Measurements from ENCODE around the gene METTL25.

The METTL25 gene

DNA sequence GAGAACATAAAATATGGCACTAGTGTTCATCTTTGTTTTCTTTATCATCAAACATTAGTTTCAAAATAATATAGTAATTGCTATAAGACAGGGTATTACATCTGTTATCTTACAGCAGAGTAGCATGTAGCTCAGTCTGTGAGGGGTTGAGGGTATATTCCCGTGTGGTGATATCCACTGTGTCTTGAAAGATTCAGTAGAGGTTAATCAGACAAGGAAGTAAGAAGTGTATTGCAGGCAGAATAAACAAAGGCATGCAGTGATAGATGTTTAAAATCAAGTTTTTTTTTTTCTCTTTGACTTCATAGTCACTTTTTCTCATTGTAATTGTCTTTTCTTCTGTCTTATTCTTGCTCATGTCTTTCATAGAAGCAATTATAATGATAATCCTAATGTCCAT, 48.3 kb downstream of the METTL25 start:
- DNase-seq (ENCODE audit: low read depth in 2 of 3, low spot score in 2 of 3), result no peak

DNA sequence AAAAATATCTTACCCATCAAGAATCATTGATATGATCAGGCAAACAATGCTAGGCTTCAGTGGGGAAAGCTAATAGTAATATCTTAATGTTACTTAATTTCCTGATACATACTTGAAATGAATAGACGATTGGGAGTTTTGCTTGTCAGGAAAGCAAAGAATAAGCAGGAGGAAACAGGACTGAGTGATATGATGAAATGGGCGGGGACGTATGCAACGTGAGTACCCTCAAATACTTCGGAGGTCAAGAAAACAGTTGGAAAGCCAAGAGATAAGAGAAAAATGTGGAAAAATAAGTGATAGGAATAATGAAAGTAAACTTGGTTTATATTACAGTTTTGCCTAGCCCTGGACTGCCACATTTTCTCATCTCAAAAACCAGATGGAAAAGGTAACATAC, 49.2 kb downstream of the METTL25 start:
- DNase-seq (ENCODE audit: low read depth in 2 of 3, low spot score in 2 of 3), result no peak

DNA sequence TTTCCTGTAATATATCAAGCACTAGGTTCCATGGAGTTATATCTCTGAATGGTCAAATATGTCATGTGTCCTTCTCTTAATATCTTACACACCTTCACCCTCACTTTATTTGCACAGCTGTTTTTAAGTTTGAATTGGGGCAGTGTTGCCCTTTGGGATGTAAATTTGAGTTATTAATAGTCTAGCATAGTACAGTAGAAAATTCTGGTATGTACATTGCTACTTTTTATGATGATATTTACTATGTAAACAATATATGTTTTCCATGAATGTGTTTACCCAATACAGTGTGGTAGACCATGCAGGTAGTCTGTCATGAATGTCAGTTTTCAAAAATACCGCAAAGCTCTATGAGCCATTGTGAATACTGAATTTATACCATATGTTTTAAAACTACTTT, 50.5 kb downstream of the METTL25 start:
- no peak for DNase-seq (ENCODE audit: low read depth in 2 of 3, low spot score in 2 of 3)

DNA sequence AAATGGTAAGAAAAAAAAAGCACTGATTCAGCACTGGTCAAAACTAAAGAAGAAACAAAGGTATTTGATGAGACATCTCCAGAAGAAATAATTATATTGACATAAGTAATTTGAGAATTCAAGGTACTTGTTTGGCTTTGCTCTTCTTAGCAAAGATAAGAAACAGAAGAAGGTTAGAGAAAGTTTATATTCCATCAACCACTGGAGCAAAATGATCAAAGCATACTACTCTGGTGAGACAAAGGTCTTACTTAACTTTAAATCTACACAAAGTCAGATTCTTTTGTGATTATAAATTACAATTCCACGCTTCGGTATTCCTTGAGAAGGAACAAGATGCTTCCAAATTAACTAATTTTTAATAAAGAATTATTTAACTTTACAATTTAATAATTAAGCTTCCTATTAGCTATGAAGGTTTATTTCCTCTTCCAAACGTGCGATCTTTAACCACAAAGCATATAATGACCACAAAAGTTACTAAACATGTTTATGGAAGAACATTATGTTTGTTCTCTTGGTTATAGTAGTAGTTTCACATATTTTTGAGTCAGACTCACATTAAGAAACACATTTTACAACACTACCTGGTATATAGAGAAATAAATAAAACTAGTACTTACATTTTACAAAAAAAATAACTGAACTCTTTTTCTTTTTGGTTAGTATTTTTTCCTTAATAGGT, 53.4 kb downstream of the METTL25 start:
- no peak for DNase-seq (ENCODE audit: low read depth in 2 of 3, low spot score in 2 of 3)

DNA sequence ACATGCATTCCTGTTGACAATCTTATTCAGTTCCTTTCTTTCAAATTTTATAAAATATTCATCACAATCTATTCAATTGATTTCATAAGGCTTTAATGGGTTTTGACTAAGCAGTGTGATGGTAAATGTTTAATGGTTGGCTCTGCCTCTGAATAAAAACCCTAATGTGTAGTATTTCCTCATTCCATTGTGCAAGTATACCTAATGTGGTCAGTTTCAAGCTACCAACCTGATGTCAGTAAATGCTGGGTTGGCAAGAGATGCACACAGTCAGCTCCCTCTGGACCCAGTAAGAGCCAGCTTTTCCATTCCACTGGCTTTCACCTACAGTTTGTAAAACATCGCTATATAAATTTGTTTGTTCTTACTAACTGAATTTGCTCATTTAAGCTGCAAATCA, 53.9 kb downstream of the METTL25 start:
- no peak for DNase-seq (ENCODE audit: low read depth in 2 of 3, low spot score in 2 of 3)

DNA sequence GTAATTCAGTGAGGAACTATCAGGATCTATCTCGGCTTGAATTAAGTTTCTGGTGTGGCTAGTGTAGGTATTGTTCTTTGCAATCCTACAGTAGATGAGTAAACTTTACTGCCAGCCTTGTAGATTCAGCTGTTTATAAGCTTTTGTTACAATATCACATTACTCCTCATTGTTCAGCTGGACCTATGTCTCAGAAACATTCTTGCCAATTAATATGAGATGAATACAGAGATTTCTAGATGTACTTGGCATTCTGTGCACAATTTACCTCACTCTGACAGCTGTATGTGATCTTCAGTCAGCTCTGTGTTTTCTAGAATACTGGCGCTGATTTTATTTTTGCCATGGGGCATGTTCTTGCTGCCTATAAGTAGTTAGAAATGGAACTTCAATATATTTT, 55.7 kb downstream of the METTL25 start:
- no peak for DNase-seq (ENCODE audit: low read depth in 2 of 3, low spot score in 2 of 3)

DNA sequence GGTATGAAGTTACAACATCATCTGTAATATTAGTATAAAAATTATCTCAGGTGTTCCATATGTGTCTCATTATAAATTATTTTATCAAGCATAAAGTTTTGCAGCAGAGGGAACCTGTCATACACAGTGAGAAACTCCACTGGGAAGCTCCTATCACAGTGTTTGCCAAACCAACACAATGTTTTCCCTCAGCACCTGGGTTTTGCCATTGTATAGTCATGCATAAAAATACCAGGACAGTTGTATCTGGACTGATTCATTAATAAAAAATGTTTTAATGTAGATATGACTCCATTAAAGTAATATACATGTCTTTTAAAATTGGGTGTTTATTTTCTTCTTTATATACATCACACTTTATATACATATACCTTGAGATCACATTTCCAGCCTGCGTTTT, 56.6 kb downstream of the METTL25 start:
- DNase-seq (ENCODE audit: low read depth in 2 of 3, low spot score in 2 of 3), result no peak

DNA sequence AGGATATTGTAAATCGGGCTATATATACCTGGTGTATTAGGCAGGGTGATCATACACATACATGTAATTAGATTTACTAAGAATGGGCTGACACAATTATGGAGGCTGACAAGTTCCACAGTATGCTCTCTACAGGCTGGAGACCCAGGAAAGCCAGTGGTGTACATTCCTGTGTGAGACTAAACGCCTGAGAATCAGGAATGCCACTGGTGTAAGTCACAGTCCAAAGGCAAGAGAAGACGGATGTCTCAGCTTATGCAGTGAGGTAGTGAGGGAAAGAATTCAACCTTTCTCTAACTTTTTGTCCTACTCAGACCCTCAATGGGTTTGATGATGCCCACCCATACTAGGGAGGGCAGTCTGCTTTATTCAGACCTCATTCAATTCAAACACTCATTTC, 57.1 kb downstream of the METTL25 start:
- no peak for DNase-seq (ENCODE audit: low read depth in 2 of 3, low spot score in 2 of 3)

DNA sequence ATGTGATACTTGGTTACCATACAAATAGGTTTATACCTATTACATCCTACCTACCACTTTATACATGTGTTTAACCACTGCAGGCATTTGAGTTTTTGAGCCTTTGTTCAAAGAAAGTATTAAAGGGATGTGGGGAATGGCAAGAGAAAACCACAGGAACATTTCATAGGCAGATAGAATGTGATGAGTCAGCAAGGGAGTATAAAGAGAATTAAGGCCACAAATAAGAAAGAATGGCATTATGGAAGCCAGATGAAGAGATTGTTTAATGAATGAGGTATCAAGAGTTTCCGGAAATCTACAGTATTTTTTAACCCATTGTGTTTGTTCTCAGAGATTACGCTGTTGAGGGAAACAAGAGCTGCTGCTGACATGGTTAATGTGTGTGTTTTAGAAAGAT, 66.9 kb downstream of the METTL25 start:
- no peak for DNase-seq (ENCODE audit: low read depth in 2 of 3, low spot score in 2 of 3)

DNA sequence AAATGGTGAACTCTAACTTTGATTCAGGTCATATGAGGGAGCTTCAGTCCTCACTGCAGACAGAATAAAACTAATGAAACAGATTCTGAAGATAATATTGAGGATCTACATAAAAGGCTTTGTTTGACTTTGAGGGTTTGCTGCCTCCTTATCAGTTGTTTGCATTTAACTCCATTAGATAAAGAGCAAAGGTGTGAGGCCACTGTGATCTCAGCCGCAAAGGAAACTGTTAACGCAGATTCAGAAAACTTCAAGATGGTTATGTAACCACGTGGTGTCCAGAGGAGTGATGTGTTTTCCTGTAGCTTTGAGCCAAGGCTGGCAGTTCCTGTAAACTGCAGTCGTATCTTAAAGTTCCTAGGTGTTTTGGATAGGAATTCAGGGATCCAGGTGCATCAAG, 67.8 kb downstream of the METTL25 start:
- no peak for DNase-seq (ENCODE audit: low read depth in 2 of 3, low spot score in 2 of 3)

DNA sequence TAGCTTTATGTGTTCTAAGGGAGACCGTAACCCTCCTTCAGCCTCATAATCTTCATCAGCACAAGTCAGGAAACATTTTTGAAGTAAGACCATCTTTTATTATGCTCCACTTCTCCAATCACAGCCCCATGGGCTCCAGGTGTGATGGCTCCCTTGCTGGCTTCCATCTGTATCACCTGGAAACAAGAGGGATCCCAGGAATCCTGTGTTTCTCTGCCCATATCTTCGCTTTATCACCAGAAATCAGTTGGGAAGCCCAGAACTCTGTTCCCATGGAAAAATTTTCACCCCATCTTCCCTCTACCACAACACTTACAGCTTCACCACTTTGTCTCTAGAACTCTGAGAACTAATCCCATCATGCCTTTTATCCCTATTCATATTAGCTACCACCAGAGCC, 68.3 kb downstream of the METTL25 start:
- no peak for DNase-seq (ENCODE audit: low read depth in 2 of 3, low spot score in 2 of 3)

DNA sequence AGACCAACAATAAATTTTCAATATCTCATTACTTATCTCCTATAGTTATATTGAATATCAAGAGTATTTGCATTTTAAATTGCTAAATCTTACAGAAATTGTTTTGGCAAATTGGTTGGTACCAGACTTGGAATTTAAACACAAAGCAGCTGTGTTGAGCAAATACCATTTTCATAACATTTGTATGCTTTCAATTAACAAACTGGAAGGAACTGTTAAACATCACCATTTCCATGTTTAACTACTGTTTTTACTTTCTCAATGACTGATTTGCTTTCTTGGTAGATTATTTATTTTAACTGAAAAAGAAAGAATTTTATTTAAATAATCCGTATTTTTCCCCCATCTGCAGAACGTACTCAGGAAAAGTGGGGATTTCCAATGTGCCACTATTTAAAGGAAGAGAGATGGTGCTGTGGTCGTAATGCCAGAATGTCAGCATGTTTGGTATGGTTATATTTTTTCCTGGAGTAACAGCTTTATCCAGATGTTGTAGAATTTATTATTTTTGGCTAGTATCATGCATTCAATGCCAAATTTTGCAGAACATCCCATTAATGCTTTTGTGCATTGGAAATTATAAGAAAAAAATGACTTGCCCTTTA, 72.3 kb downstream of the METTL25 start:
- no peak for DNase-seq (ENCODE audit: low read depth in 2 of 3, low spot score in 2 of 3)

DNA sequence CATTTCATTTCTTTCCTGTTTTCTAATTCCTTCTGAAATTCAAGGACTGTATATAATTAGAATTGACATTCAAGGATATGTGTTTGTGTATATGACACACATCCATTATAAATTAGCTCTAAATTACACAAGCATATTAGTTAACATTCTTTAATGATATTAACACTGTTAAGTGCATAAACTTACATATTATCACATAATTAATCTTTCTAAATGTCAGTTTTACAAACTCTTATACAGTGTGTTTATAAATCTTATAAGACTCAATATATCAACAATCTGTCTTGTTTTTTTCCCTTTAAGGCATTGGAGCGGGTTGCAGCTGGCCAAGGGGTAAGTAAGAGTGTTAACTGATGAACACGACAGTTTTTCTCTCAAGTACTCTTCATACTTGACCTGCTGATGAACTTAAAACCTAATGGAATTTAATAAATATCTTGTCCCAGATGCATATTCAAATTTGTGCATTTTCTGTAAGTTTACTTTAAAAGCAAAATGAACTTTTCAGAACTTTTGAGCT, 76.1 kb downstream of the METTL25 start:
- DNase-seq (ENCODE audit: low read depth in 2 of 3, low spot score in 2 of 3), result no peak

DNA sequence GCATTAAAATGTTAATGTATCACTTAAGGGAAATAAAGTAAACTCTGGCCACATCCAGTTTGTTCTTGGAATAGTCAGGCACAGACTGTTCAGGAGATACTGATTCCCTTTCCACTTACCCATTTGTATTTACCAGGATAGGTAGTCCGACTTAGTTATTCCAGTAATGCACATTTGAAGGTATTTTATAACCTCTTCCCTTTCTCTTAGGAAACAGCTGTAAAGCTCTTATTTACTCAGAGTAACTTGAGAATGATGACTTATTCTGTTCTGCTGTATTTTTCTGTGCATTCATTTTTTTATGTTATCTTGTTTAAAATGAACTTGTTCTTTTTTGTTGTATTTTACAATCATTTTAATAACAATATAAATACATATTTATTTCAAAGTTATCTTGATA, 78.0 kb downstream of the METTL25 start:
- DNase-seq (ENCODE audit: low read depth in 2 of 3, low spot score in 2 of 3), result no peak

DNA sequence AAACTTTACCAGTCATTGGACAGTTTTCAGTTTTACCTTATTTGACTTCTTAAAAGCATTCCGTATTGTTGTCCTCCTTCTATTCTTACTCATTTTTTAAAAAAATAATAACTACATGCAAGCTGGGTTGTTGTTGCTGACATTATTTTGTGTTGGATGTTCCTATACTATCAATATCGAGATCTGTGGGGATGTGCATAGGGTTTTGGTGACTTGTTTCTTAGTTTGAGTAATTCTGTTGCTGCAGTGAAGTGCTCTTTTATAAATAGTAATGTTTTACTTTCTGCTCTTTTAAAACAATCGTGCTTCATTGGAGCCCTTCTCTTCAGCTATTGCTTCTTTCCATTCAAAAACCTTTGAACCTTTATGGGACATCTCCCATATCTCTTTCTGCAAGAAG, 79.4 kb downstream of the METTL25 start:
- no peak for DNase-seq (ENCODE audit: low read depth in 2 of 3, low spot score in 2 of 3)

DNA sequence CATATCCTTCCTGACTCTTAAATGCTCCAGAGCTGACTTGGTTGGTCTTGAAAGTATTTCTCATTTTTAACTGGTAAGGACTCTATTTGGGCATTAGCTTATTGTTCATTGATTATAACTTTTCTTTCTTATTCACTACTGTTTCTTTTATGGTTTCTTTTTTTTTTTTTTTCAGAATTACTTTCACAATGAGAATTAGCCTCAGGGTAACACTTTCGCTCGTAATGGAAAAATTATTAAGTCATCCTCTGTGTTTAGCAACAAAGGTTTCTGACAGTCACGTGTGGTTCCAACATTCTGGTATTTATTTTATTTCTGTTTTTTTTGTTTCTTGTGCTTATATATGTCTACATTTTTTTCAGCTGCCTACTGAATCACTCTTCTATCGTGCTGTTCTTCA, 80.0 kb downstream of the METTL25 start:
- DNase-seq (ENCODE audit: low read depth in 2 of 3, low spot score in 2 of 3), result no peak

DNA sequence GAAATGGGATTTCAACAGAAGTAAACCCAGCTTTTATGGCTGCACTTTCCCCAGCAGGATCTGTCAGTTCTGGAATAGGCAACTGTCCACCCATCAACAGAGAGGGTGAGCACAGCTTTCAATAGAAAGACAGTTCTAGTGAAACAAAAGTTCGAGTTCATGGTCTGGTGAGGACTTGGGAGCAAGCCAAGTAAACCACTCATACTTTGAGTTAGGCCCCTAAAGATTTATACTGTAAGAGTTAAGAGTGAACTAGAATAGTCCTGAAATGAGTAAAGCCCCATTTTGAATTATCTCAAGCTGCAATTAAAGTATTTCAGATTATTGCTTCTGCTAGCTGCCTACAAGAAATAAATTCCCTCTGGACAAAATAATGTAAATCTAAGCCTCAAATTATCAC, 82.6 kb downstream of the METTL25 start:
- DNase-seq (ENCODE audit: low read depth in 2 of 3, low spot score in 2 of 3), result no peak

DNA sequence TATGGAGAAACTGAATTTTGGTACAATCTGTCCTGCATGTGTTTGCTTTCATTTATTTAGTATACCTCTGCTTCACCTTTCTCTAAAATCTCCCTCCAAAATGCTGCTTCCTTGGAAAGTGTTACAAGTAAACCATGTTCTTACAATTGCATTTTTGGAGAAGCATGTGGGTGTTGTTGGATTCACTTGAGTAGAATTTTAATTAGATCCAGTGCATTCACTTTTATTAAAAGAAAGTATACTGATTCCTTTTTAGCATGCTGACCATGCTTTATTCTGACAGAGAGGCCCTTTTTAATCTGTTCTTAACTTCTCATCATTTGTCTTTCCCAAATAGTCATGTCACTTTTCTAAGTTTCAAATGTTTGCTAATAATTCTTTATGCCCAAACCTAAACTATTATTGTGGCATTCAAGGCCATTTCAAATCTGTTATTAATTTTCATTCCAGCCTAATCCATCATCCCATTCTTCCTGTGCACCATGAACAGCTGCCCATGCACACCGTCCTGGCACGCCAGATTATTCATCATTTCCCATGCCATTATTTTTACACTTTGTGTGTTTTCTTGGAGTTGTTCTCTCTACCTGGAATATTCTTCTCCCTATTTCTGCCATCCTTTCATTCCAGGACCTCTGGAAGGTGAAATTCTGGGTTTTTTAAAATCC, 90.7 kb downstream of the METTL25 start:
- DNase-seq (ENCODE audit: low read depth in 2 of 3, low spot score in 2 of 3), result no peak

DNA sequence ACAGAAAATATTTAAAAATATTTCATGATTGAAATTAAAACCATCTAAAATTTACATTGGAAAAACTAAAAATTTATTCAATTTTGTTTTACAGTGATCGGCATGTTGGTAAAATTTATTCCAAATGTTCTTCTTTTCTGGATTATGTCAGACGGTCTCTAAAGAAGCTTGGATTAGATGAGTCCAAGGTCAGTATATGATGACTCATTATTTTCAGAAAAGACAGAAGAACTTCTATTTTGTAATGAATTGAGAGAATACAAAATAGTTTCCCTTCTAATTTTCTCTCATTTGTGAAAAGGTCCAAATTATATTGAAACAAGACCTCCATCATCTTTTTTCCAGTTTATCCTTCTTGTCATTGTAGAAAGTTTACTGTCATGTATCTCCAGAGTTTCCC, 98.3 kb downstream of the METTL25 start:
- no peak for DNase-seq (ENCODE audit: low read depth in 2 of 3, low spot score in 2 of 3)

DNA sequence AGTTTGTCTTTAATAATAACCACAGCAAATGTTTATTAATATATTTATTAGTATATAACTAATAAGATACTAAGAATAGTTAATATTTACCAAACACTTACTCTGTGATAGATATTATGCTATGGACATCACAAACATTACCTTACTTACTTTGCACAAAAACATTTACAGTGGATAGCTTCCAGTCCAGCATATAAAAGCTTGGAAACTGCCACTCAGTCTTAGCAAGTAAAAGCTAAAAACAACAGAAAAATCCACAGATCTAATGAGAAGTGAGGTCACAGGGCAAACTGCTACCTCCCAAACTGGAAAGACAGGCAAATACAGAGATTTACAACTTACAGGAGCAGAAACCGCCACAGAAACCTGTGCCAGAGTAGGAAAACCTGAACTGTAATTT, 99.8 kb downstream of the METTL25 start:
- no peak for DNase-seq (ENCODE audit: low read depth in 2 of 3, low spot score in 2 of 3)

DNA sequence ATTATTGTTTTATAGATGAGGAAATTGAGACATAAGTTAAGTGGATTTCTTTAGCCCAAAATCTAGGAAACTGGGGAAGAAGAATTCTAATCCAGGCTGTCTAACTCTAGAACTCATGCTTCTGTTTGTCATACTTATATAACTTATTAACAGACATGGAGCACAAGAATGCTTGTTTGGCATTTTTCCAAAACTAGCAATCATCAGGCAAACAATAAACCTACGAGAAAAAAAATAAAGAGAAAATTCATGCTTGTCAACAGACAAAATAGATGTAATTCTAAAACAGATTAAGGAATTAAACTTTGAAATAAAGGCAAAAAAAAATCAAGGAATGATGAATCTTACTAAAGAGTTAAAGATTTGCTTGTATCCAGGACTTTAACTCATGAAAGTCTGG, 103.1 kb downstream of the METTL25 start:
- no peak for DNase-seq (ENCODE audit: low read depth in 2 of 3, low spot score in 2 of 3)

DNA sequence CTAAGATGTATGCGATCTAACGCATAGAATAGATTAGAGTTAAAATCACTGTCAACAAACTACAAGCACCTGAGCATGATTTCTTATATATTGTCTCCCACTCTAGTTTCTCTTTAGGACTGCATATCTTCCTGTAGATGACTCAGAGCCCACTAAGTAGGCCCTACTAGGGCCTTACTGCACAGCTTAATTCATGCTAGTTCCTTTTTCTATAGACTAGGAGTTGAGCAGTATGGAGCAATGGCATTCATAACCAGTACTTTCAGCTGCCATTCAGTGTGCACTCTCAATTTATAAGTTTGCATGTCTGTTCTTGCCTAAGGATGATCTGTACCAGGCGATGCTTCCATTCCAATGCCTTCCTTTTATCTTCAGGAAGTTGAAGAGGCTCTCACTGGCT, 103.5 kb downstream of the METTL25 start:
- no peak for DNase-seq (ENCODE audit: low read depth in 2 of 3, low spot score in 2 of 3)

DNA sequence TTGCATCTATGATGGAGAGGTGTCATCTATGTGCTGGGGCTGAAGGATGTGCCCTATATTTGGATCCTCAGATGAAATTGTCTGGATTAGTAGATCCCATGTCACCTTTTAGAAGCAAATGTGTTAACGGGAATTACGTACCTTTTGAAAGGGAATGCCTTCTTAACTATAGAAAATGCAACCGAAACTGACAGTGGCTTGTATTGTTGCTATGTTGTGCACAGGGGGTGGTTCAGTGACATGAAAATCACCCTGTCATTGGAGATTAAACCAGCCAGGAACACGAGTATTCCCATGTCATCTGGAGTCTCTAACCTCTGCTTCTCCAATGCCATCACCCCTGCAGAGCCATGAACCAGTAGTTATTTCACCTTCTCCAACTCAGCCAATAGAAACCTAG, 110.2 kb downstream of the METTL25 start:
- no peak for DNase-seq (ENCODE audit: low read depth in 2 of 3, low spot score in 2 of 3)
